ENCODE results near the gene TAF1B.

The TAF1B gene

GRCh38 chr2:9968553-9969497, 125.6 kb downstream of the TAF1B start:
- no peak for DNase-seq

- DNase-seq = no peak
Measured at GRCh38 chr2:9970200-9971044, 127.1 kb downstream of the TAF1B start.

GRCh38 chr2:9971105-9971818, 128.0 kb downstream of the TAF1B start:
- no peak for DNase-seq

GRCh38 chr2:9971890-9972289, 128.6 kb downstream of the TAF1B start:
- DNase-seq = no peak

GRCh38 chr2:9972621-9973479, 129.6 kb downstream of the TAF1B start:
- no peak for DNase-seq

- DNase-seq = no peak
Measured at GRCh38 chr2:9973690-9974089, 130.4 kb downstream of the TAF1B start.

GRCh38 chr2:9974343-9974742, 131.1 kb downstream of the TAF1B start:
- no peak for DNase-seq

- DNase-seq = no peak
Measured at GRCh38 chr2:9975328-9975727, 132.1 kb downstream of the TAF1B start.

GRCh38 chr2:9975805-9976447, 132.7 kb downstream of the TAF1B start:
- no peak for DNase-seq

GRCh38 chr2:9979977-9980376, 136.7 kb downstream of the TAF1B start:
- no peak for DNase-seq

- no peak for DNase-seq
Measured at GRCh38 chr2:9980520-9980919, 137.2 kb downstream of the TAF1B start.

GRCh38 chr2:9981655-9982054, 138.4 kb downstream of the TAF1B start:
- no peak for DNase-seq

GRCh38 chr2:9982248-9982647, 139.0 kb downstream of the TAF1B start:
- no peak for DNase-seq

- DNase-seq = no peak
Measured at GRCh38 chr2:9982891-9983290, 139.6 kb downstream of the TAF1B start.

- DNase-seq = no peak
Measured at GRCh38 chr2:9983401-9984216, 140.3 kb downstream of the TAF1B start.
